HCT116 (cell line): ENCODE data around the gene NPIPA1. TPM values are rescaled to one million over a fixed set of nuclear protein-coding genes. Genes with fewer than 3 reads are reported as not detected.
"Not testable (repeated sequence)": the region's sequence is repeated elsewhere in the genome, so short reads cannot be mapped to it uniquely, and the experiment has no call there.

ENCODE experiments used
- ATAC-seq: fragments of 200-7000 bp; cut with Tn5 transposase; 2 replicates; pipeline ENCODE4 v1.9.1; 2020; ENCODE audit warnings: mild to moderate bottlenecking, moderate library complexity
- BruUV-seq: library from RNA; stranded (reverse); fragments of 400-500 nt; replicated peaks from 2 replicates; lab custom pipeline; 2021; lab: Mats Ljungman, UMichigan
- CTCF ChIA-PET: fragments of 300-600 bp; sonication (Branson Sonifier 250); formaldehyde crosslinking; loops from one replicate; lab custom pipeline; 2021; ENCODE audit warnings: antibody characterized with exemption; lab: Charles Lee
- POLR2A ChIA-PET: fragments of 300-600, 350-600 bp; sonication (Branson Sonifier 250); formaldehyde crosslinking; loops from one replicate; lab custom pipeline; 2021; ENCODE audit warnings: antibody characterized with exemption; lab: Charles Lee
- RAD21 ChIA-PET, 2 experiments: fragments of 300-600 bp; sonication (Branson Sonifier 250); formaldehyde crosslinking; loops; one replicate each; lab custom pipeline; 2023; ENCODE audit warnings: low total read pairs in 2 of 2; ENCODE audit not compliant: uncharacterized antibody in 2 of 2, unreplicated experiment in 2 of 2, low non-redundant PET in 1 of 2; lab: Charles Lee
- DNase-seq: peaks from one replicate; pipeline ENCODE4 v3.0.0-alpha.2; 2010; ENCODE audit warnings: low read depth, low spot score
- H2AFZ ChIP-seq: fragments of 200-600 bp; shearing (Covaris generic), sonication (generic); 2 replicates; pipeline ENCODE4 v1.6.1; 2017; ENCODE audit warnings: low read depth, mixed run types, mixed read lengths, antibody characterized with exemption, low read length; ENCODE audit not compliant: poor library complexity, severe bottlenecking
- H3K27ac ChIP-seq: 2 replicates; pipeline ENCODE4 v1.5.1; 2012; ENCODE audit warnings: low read depth, low read length
- H3K27me3 ChIP-seq: fragments of 200-600 bp; sonication (generic); 2 replicates; pipeline ENCODE4 v1.6.1; 2016; ENCODE audit warnings: mixed run types, low read length, mixed read lengths; ENCODE audit not compliant: insufficient read depth
- H3K36me3 ChIP-seq, 2 experiments: fragments of 200-500 bp in 1 of 2; fragments of 200-600 bp in 1 of 2; sonication (Bioruptor generic) in 1 of 2; sonication (generic) in 1 of 2; 2 replicates each; pipeline versions ENCODE4 v1.5.1 to v1.6.1; 2014 to 2016; ENCODE audit warnings: low read length in 2 of 2, inconsistent platforms in 1 of 2, mixed read lengths in 1 of 2, mixed run types in 1 of 2; ENCODE audit not compliant: insufficient read depth in 2 of 2, control insufficient read depth in 1 of 2
- H3K4me1 ChIP-seq, 2 experiments: fragments of 200-600 bp in 1 of 2; sonication (generic) in 1 of 2; 2 replicates each; pipeline versions ENCODE4 v1.5.1 to v1.6.1; 2012 to 2017; ENCODE audit warnings: low read length in 2 of 2, inconsistent platforms in 1 of 2, mild to moderate bottlenecking in 1 of 2, mixed read lengths in 1 of 2, mixed run types in 1 of 2, moderate library complexity in 1 of 2; ENCODE audit not compliant: insufficient read depth in 2 of 2, control insufficient read depth in 1 of 2
- H3K4me2 ChIP-seq: fragments of 200-600 bp; sonication (generic); 2 replicates; pipeline ENCODE4 v1.6.1; 2017; ENCODE audit warnings: mixed run types, low read length, mixed read lengths
- H3K4me3 ChIP-seq, 2 experiments: fragments of 200-600 bp in 1 of 2; sonication (generic) in 1 of 2; replicated peaks in 1 of 2; 2 replicates each; pipeline ENCODE4 v1.5.1; 2011 to 2016; ENCODE audit warnings: low read length in 2 of 2, control low read depth in 1 of 2, low read depth in 1 of 2, mild to moderate bottlenecking in 1 of 2, mixed read lengths in 1 of 2, mixed run types in 1 of 2
- H3K79me2 ChIP-seq: fragments of 200-600 bp; sonication (generic); 2 replicates; pipeline ENCODE4 v1.6.1; 2017; ENCODE audit warnings: mild to moderate bottlenecking, mixed run types, low read length, moderate library complexity, mixed read lengths; ENCODE audit not compliant: insufficient read depth
- H3K9ac ChIP-seq: fragments of 200-600 bp; sonication (generic); 2 replicates; pipeline ENCODE4 v1.6.1; 2016; ENCODE audit warnings: low read length, mixed read lengths
- H3K9me2 ChIP-seq: fragments of 200-600 bp; sonication (generic), shearing (Covaris generic); 2 replicates; pipeline ENCODE4 v1.6.1; 2017; ENCODE audit warnings: mixed run types, mild to moderate bottlenecking, moderate library complexity; ENCODE audit not compliant: insufficient read depth
- H3K9me3 ChIP-seq, 2 experiments: fragments of 200-500 bp in 1 of 2; fragments of 200-600 bp in 1 of 2; sonication (Bioruptor generic) in 1 of 2; sonication (generic) in 1 of 2; 2 replicates each; pipeline ENCODE4 v1.6.1; 2014 to 2017; ENCODE audit warnings: low read length in 2 of 2, mixed read lengths in 2 of 2, inconsistent platforms in 1 of 2, low read depth in 1 of 2, mild to moderate bottlenecking in 1 of 2, mixed run types in 1 of 2, moderate library complexity in 1 of 2; ENCODE audit not compliant: control insufficient read depth in 1 of 2, insufficient read depth in 1 of 2
- H4K20me1 ChIP-seq: fragments of 200-600 bp; sonication (generic), shearing (Covaris generic); 2 replicates; pipeline ENCODE4 v1.6.1; 2017; ENCODE audit warnings: mixed run types, mild to moderate bottlenecking, moderate library complexity; ENCODE audit not compliant: insufficient read depth
- ZFX ChIP-seq: fragments of 450-650 bp; IDR thresholded peaks from 2 replicates; pipeline ENCODE4 v1.6.1; 2017
- intact Hi-C: fragments of 100-400 bp; cut with micrococcal nuclease; formaldehyde crosslinking; loops from 2 replicates; pipeline ENCODE4 v1.10.0; 2022
- total RNA-seq: library from RNA; stranded (reverse); gene quantifications from one replicate; pipeline ENCODE4 v1.2.1, GENCODE V29; 2021; ENCODE audit not compliant: unreplicated experiment

NPIPA1 gene
- total RNA-seq, 1 experiment from 2014 or later, result 93.4 TPM

DNA sequence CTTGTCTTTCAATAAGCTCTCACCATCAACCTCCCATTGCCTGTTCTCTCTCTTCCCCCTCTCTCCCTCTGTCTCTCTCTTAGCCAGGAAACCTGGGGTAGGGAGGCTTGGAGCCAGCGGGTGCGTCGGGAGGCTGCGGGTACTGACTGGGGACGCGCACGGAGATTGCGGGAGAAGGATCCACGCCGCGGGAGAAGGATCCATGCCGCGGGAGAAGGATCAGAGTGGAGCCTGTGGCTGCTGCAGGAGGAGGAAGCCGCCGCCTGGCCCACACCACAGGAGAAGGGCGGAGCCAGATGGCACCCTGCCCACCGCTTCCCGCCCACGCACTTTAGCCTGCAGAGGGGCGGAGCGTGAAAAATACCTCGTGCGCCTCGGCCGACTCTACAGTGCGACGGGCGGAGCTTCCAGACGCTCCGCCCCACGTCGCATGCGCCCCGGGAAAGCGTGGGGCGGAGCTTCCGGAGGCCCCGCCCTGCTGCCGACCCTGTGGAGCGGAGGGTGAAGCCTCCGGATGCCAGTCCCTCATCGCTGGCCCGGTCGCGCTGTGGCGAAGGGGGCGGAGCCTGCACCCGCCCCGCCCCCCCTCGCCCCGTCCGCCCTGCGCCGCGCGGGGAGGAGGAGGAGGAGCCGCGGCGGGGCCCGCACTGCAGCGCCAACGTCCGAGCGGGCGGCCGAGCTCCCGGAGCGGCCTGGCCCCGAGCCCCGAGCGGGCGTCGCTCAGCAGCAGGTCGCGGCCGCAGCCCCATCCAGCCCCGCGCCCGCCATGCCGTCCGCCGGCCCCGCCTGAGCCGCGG lies 26.2 kb upstream of the NPIPA1 start:
- H3K27me3 ChIP-seq, H3K4me2 ChIP-seq, H2AFZ ChIP-seq, H3K9me3 ChIP-seq, H3K4me3 ChIP-seq, POLR2A ChIA-PET, RAD21 ChIA-PET, H3K9me2 ChIP-seq, H3K4me1 ChIP-seq, H4K20me1 ChIP-seq, H3K9ac ChIP-seq, DNase-seq, H3K27ac ChIP-seq, H3K36me3 ChIP-seq, intact Hi-C loops, CTCF ChIA-PET, H3K79me2 ChIP-seq, BruUV-seq: not testable (repeated sequence)
- peak; percentile 88 for ATAC-seq

DNA sequence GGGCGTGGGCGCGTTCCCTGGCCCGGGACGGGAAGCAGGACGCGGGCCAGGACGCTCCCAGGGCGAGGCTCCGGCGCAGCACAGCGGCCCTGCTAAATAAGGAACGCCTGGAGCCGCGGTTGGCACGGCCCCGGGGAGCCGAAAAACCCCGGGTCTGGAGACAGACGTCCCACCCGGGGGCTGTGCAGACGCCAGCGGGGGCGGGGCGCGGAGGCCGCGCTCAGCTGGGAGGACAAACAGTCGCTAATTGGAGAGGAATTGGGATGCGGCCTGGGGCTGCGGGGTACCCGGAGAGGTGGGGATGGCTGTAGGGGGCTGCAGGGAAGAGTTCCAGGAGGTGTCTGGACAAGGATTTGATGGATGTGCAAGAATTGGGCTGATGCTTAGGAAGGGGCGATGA lies 25.3 kb upstream of the NPIPA1 start:
- H3K9me2 ChIP-seq, H4K20me1 ChIP-seq, intact Hi-C loops, H3K27me3 ChIP-seq, DNase-seq, H3K27ac ChIP-seq, BruUV-seq, ATAC-seq, CTCF ChIA-PET, H2AFZ ChIP-seq, RAD21 ChIA-PET, H3K79me2 ChIP-seq, H3K9me3 ChIP-seq, H3K36me3 ChIP-seq, H3K4me2 ChIP-seq, POLR2A ChIA-PET, H3K4me1 ChIP-seq: not testable (repeated sequence)
- peak; percentile 56 for TF ChIP-seq ZFX
- Histone ChIP-seq H3K4me3 (peak overlapping the region; percentile 37; a peak in 3 of 4 replicates), H3K9ac (peak overlapping the region; percentile 23; the same call in 1 of the 2 replicates)

DNA sequence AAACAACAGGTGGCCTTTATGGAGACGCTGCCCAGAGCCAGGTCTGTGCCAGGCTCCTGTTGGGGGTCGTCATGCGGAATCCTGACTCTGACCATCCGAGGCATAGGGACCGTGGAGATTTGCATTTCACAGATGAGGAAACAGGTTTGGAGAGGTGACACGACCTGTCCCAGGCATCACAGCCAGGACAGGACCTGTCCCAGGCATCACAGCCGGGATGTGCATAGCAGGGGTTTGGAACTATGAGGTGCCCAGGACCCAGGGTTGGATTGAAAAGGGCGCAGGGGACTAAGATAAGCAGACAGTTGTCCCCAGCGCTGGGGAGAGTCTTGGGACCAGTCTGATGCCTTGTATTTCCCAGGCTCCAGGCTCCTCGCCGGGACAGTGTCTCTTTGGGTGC lies 24.7 kb upstream of the NPIPA1 start:
- POLR2A ChIA-PET, result not testable (repeated sequence)

GRCh38 chr16:14918504-14918903 lies 18.7 kb upstream of the NPIPA1 start:
- H3K27me3 ChIP-seq, ATAC-seq, H4K20me1 ChIP-seq, H3K36me3 ChIP-seq, intact Hi-C loops, CTCF ChIA-PET, POLR2A ChIA-PET, DNase-seq, H3K9me3 ChIP-seq, BruUV-seq, H3K9me2 ChIP-seq, H3K27ac ChIP-seq, RAD21 ChIA-PET, H3K4me1 ChIP-seq, H3K4me2 ChIP-seq, H3K79me2 ChIP-seq, H3K4me3 ChIP-seq, H2AFZ ChIP-seq, H3K9ac ChIP-seq: not testable (repeated sequence)

More for the DNA sequence above, 24.7 kb upstream of the NPIPA1 start:
- BruUV-seq, result TSS peak; percentile 81
- H3K9me3 ChIP-seq, H3K36me3 ChIP-seq, H3K79me2 ChIP-seq, H2AFZ ChIP-seq, DNase-seq, H4K20me1 ChIP-seq, H3K27me3 ChIP-seq, ATAC-seq, CTCF ChIA-PET, RAD21 ChIA-PET, H3K9me2 ChIP-seq, H3K4me1 ChIP-seq, intact Hi-C loops, H3K4me2 ChIP-seq, H3K27ac ChIP-seq, H3K9ac ChIP-seq, H3K4me3 ChIP-seq: not testable (repeated sequence)
